ENCODE results near the gene TNS1.

DNA sequence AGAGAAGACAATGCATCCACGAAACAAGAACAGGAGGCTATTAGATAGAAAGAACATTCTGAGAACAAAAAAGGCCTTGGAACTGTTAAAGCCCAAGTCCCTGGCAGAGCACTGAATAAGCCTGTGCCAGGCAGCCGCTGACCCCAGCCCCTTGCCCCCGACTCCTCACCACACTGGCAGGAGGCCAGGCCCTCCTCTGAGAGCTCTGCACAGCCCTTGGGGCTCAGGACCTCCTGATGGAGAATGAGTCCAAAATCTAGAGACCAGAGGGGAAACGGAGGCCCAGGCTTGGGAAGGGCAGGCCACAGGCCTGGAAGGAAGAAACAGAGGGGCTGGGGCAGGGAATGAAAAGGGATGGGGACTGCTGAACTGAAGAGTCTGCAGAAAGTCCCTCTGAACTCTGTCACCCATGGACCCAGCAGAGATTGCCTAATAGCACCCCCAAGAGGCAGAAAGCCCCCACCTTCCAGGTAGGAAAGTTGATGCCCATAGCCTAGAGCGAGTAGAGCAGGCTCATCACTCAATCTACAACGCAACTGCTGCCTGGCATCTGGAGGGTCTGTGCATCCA is 18.3 kb upstream of the TNS1 start:
- TF ChIP-seq CTCF (IDR thresholded peaks at IDR 0.05) = no peak
- TF ChIP-seq POLR2A (IDR thresholded peaks at IDR 0.05) = no peak

All from thyroid gland (tissue), 4 donors.